HCT116 (cell line): ENCODE data around the gene ZBTB17. TPM values are rescaled to one million over a fixed set of nuclear protein-coding genes. Genes with fewer than 3 reads are reported as not detected.

ENCODE experiments used
- ATAC-seq: fragments of 200-7000 bp; cut with Tn5 transposase; 2 replicates; pipeline ENCODE4 v1.9.1; 2020; ENCODE audit warnings: mild to moderate bottlenecking, moderate library complexity
- BruUV-seq: library from RNA; stranded (reverse); fragments of 400-500 nt; replicated peaks from 2 replicates; lab custom pipeline; 2021; lab: Mats Ljungman, UMichigan
- CTCF ChIA-PET: fragments of 300-600 bp; sonication (Branson Sonifier 250); formaldehyde crosslinking; loops from one replicate; lab custom pipeline; 2021; ENCODE audit warnings: antibody characterized with exemption; lab: Charles Lee
- POLR2A ChIA-PET: fragments of 300-600, 350-600 bp; sonication (Branson Sonifier 250); formaldehyde crosslinking; loops from one replicate; lab custom pipeline; 2021; ENCODE audit warnings: antibody characterized with exemption; lab: Charles Lee
- RAD21 ChIA-PET, 2 experiments: fragments of 300-600 bp; sonication (Branson Sonifier 250); formaldehyde crosslinking; loops; one replicate each; lab custom pipeline; 2023; ENCODE audit warnings: low total read pairs in 2 of 2; ENCODE audit not compliant: uncharacterized antibody in 2 of 2, unreplicated experiment in 2 of 2, low non-redundant PET in 1 of 2; lab: Charles Lee
- DNase-seq: peaks from one replicate; pipeline ENCODE4 v3.0.0-alpha.2; 2010; ENCODE audit warnings: low read depth, low spot score
- H2AFZ ChIP-seq: fragments of 200-600 bp; shearing (Covaris generic), sonication (generic); 2 replicates; pipeline ENCODE4 v1.6.1; 2017; ENCODE audit warnings: low read depth, mixed run types, mixed read lengths, antibody characterized with exemption, low read length; ENCODE audit not compliant: poor library complexity, severe bottlenecking
- H3K27ac ChIP-seq: 2 replicates; pipeline ENCODE4 v1.5.1; 2012; ENCODE audit warnings: low read depth, low read length
- H3K27me3 ChIP-seq: fragments of 200-600 bp; sonication (generic); 2 replicates; pipeline ENCODE4 v1.6.1; 2016; ENCODE audit warnings: mixed run types, low read length, mixed read lengths; ENCODE audit not compliant: insufficient read depth
- H3K36me3 ChIP-seq, 2 experiments: fragments of 200-500 bp in 1 of 2; fragments of 200-600 bp in 1 of 2; sonication (Bioruptor generic) in 1 of 2; sonication (generic) in 1 of 2; 2 replicates each; pipeline versions ENCODE4 v1.5.1 to v1.6.1; 2014 to 2016; ENCODE audit warnings: low read length in 2 of 2, inconsistent platforms in 1 of 2, mixed read lengths in 1 of 2, mixed run types in 1 of 2; ENCODE audit not compliant: insufficient read depth in 2 of 2, control insufficient read depth in 1 of 2
- H3K4me1 ChIP-seq, 2 experiments: fragments of 200-600 bp in 1 of 2; sonication (generic) in 1 of 2; 2 replicates each; pipeline versions ENCODE4 v1.5.1 to v1.6.1; 2012 to 2017; ENCODE audit warnings: low read length in 2 of 2, inconsistent platforms in 1 of 2, mild to moderate bottlenecking in 1 of 2, mixed read lengths in 1 of 2, mixed run types in 1 of 2, moderate library complexity in 1 of 2; ENCODE audit not compliant: insufficient read depth in 2 of 2, control insufficient read depth in 1 of 2
- H3K4me2 ChIP-seq: fragments of 200-600 bp; sonication (generic); 2 replicates; pipeline ENCODE4 v1.6.1; 2017; ENCODE audit warnings: mixed run types, low read length, mixed read lengths
- H3K4me3 ChIP-seq, 2 experiments: fragments of 200-600 bp in 1 of 2; sonication (generic) in 1 of 2; replicated peaks in 1 of 2; 2 replicates each; pipeline ENCODE4 v1.5.1; 2011 to 2016; ENCODE audit warnings: low read length in 2 of 2, control low read depth in 1 of 2, low read depth in 1 of 2, mild to moderate bottlenecking in 1 of 2, mixed read lengths in 1 of 2, mixed run types in 1 of 2
- H3K79me2 ChIP-seq: fragments of 200-600 bp; sonication (generic); 2 replicates; pipeline ENCODE4 v1.6.1; 2017; ENCODE audit warnings: mild to moderate bottlenecking, mixed run types, low read length, moderate library complexity, mixed read lengths; ENCODE audit not compliant: insufficient read depth
- H3K9ac ChIP-seq: fragments of 200-600 bp; sonication (generic); 2 replicates; pipeline ENCODE4 v1.6.1; 2016; ENCODE audit warnings: low read length, mixed read lengths
- H3K9me2 ChIP-seq: fragments of 200-600 bp; sonication (generic), shearing (Covaris generic); 2 replicates; pipeline ENCODE4 v1.6.1; 2017; ENCODE audit warnings: mixed run types, mild to moderate bottlenecking, moderate library complexity; ENCODE audit not compliant: insufficient read depth
- H3K9me3 ChIP-seq, 2 experiments: fragments of 200-500 bp in 1 of 2; fragments of 200-600 bp in 1 of 2; sonication (Bioruptor generic) in 1 of 2; sonication (generic) in 1 of 2; 2 replicates each; pipeline ENCODE4 v1.6.1; 2014 to 2017; ENCODE audit warnings: low read length in 2 of 2, mixed read lengths in 2 of 2, inconsistent platforms in 1 of 2, low read depth in 1 of 2, mild to moderate bottlenecking in 1 of 2, mixed run types in 1 of 2, moderate library complexity in 1 of 2; ENCODE audit not compliant: control insufficient read depth in 1 of 2, insufficient read depth in 1 of 2
- H4K20me1 ChIP-seq: fragments of 200-600 bp; sonication (generic), shearing (Covaris generic); 2 replicates; pipeline ENCODE4 v1.6.1; 2017; ENCODE audit warnings: mixed run types, mild to moderate bottlenecking, moderate library complexity; ENCODE audit not compliant: insufficient read depth
- CBX3 ChIP-seq: IDR thresholded peaks from 2 replicates; pipeline ENCODE4 v1.6.1; 2012; ENCODE audit warnings: low read depth
- EGR1 ChIP-seq: IDR thresholded peaks from 2 replicates; pipeline ENCODE4 v1.6.1; 2012; ENCODE audit warnings: low read depth
- ELF1 ChIP-seq: IDR thresholded peaks from 2 replicates; pipeline ENCODE4 v1.6.1; 2012; ENCODE audit warnings: low read depth, borderline replicate concordance
- EZH2 ChIP-seq: fragments of 200-600 bp; sonication (generic); IDR thresholded peaks from 2 replicates; pipeline ENCODE4 v1.6.1; 2017; ENCODE audit warnings: antibody characterized with exemption, mixed run types
- FOSL1 ChIP-seq: IDR thresholded peaks from 2 replicates; pipeline ENCODE4 v1.6.1; 2012; ENCODE audit warnings: low read depth
- JUND ChIP-seq: IDR thresholded peaks from 2 replicates; pipeline ENCODE4 v1.6.1; 2012
- POLR2AphosphoS5 ChIP-seq: IDR thresholded peaks from 2 replicates; pipeline ENCODE4 v1.6.1; 2011; ENCODE audit warnings: mild to moderate bottlenecking, low read depth, low read length, moderate library complexity
- RAD21 ChIP-seq: IDR thresholded peaks from 2 replicates; pipeline ENCODE4 v1.6.1; 2012; ENCODE audit warnings: low read depth, mild to moderate bottlenecking
- SP1 ChIP-seq: IDR thresholded peaks from 2 replicates; pipeline ENCODE4 v1.6.1; 2012; ENCODE audit warnings: low read depth
- SRF ChIP-seq: IDR thresholded peaks from 2 replicates; pipeline ENCODE4 v1.6.1; 2012; ENCODE audit warnings: low read depth
- TCF7L2 ChIP-seq: IDR thresholded peaks from 2 replicates; pipeline ENCODE4 v1.7.0; 2011; ENCODE audit warnings: borderline replicate concordance, inconsistent platforms; ENCODE audit not compliant: insufficient read depth, insufficient read length; ENCODE audit errors: extremely low read depth
- YY1 ChIP-seq: IDR thresholded peaks from 2 replicates; pipeline ENCODE4 v1.6.1; 2011; ENCODE audit warnings: low read length, low read depth, moderate library complexity, mild to moderate bottlenecking; ENCODE audit not compliant: insufficient replicate concordance; ENCODE audit errors: extremely low read depth
- ZFX ChIP-seq: fragments of 450-650 bp; IDR thresholded peaks from 2 replicates; pipeline ENCODE4 v1.6.1; 2017
- intact Hi-C: fragments of 100-400 bp; cut with micrococcal nuclease; formaldehyde crosslinking; loops from 2 replicates; pipeline ENCODE4 v1.10.0; 2022
- total RNA-seq: library from RNA; stranded (reverse); gene quantifications from one replicate; pipeline ENCODE4 v1.2.1, GENCODE V29; 2021; ENCODE audit not compliant: unreplicated experiment
- TF ChIP-seq, protein P1 (sequence below): IDR thresholded peaks from 2 replicates; pipeline ENCODE4 v1.6.1; 2012
- TF ChIP-seq, protein P2 (sequence below): IDR thresholded peaks from 2 replicates; pipeline ENCODE4 v1.6.1; 2012
- TF ChIP-seq, protein P3 (sequence below), 3 experiments: fragments of 200-600 bp in 1 of 3; sonication (generic) in 1 of 3; IDR thresholded peaks in 2 of 3; conservative IDR thresholded peaks in 1 of 3; 2 replicates each; pipeline ENCODE4 v1.5.1; 2012 to 2017; ENCODE audit warnings: low read depth in 2 of 3, low read length in 2 of 3, antibody characterized with exemption in 1 of 3, borderline replicate concordance in 1 of 3, control low read depth in 1 of 3, mild to moderate bottlenecking in 1 of 3, mixed read lengths in 1 of 3, mixed run types in 1 of 3, moderate library complexity in 1 of 3; ENCODE audit not compliant: insufficient read depth in 1 of 3
- TF ChIP-seq, protein P4 (sequence below): IDR thresholded peaks from 2 replicates; pipeline ENCODE4 v1.6.1; 2012; ENCODE audit warnings: low read depth

Gene ZBTB17
- total RNA-seq, 1 experiment from 2014 or later = 31.6 TPM

DNA sequence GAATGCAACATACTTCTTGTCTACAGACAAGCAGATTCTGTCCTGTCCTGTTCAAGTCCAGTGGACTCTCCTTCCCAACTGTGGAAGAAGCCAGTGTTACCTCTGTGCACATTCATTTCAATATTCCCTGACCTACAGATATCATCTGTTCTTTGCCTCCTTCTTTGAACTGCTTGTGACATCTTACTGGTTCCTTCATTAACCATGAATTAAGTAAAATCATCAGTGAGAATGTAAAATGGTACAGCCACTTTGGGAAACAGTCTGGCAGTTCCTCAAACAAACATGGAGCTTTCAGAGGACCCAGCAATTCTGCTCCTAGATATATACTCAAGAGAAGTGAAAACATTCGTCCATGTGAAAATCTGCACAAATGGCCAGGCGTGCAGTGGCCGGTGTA, 34.9 kb upstream of the ZBTB17 start:
- ChIA-PET RAD21 (no interaction called here), POLR2A (no interaction called here), CTCF (no interaction called here)
- no peak for ATAC-seq
- H3K9me2 ChIP-seq = no peaks in the 10 kb centered on the region
- no peaks in the 10 kb centered on the region for H3K27me3 ChIP-seq
- H3K79me2 ChIP-seq = no peaks in the 10 kb centered on the region
- H3K4me3 ChIP-seq = no peak overlapping the region
- intact Hi-C loops = no loop called here
- H4K20me1 ChIP-seq = no peaks in the 10 kb centered on the region
- no peak for DNase-seq
- H3K27ac ChIP-seq = no peak overlapping the region
- no peak for TF ChIP-seq EZH2
- no peaks in the 10 kb centered on the region for H3K36me3 ChIP-seq
- H3K4me1 ChIP-seq = peaks cover 10 to 29% of the 10 kb centered on the region in 2 experiments
- no peaks in the 10 kb centered on the region for H3K9me3 ChIP-seq
- no TSS peak for BruUV-seq
- no peak overlapping the region for H2AFZ ChIP-seq
- H3K4me2 ChIP-seq = no peak overlapping the region
- H3K9ac ChIP-seq = no peak overlapping the region

DNA sequence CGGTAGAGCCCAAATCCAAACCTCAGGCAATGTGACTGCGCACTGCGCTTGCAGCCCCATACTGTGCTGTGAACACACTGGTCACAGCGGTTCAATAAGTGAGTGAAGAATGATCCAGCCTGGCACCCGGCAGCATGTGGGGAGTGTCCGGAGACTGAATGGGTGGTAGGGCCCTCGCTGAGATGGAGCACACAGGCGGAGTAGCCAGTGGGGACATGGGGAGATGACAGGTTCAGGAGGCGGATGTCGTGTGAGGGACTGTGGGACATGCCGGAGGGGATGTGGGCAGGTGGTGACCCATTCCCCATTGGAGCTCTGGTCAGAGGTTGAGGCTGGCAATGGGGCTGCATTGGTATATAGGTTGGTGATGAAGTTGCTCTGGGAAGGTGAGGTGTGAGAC, 33.8 kb upstream of the ZBTB17 start:
- Histone ChIP-seq H3K9ac (no peak overlapping the region), H3K9me3 (no peaks in the 10 kb centered on the region), H2AFZ (no peak overlapping the region), H3K4me1 (peaks cover 10 to 29% of the 10 kb centered on the region in 2 experiments), H3K79me2 (no peaks in the 10 kb centered on the region), H3K36me3 (no peaks in the 10 kb centered on the region), H4K20me1 (no peaks in the 10 kb centered on the region), H3K27me3 (no peaks in the 10 kb centered on the region), H3K9me2 (no peaks in the 10 kb centered on the region), H3K4me3 (no peak overlapping the region), H3K27ac (no peak overlapping the region), H3K4me2 (no peak overlapping the region)
- CTCF ChIA-PET = interaction anchor here (0.6 to 1.4 kb wide), 3 partner anchors 64 to 194 kb away, joined by 3 to 4 read pairs (median 4); partner anchors contain the start of gene FAM131C
- ATAC-seq (no peak), DNase-seq (no peak)
- intact Hi-C loops = loop anchor here (1.0 to 10.0 kb wide), 3 partner anchors 47 to 175 kb away; partner anchors contain the start of gene FAM131C
- RAD21 ChIA-PET = no interaction called here
- no TSS peak for BruUV-seq
- POLR2A ChIA-PET = no interaction called here
- TF ChIP-seq SRF = no peak
- no peak for TF ChIP-seq SP1
- TF ChIP-seq, protein P1, sequence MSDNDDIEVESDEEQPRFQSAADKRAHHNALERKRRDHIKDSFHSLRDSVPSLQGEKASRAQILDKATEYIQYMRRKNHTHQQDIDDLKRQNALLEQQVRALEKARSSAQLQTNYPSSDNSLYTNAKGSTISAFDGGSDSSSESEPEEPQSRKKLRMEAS = no peak
- no peak for TF ChIP-seq EZH2
- TF ChIP-seq, protein P2, sequence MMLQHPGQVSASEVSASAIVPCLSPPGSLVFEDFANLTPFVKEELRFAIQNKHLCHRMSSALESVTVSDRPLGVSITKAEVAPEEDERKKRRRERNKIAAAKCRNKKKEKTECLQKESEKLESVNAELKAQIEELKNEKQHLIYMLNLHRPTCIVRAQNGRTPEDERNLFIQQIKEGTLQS = no peak
- TF ChIP-seq JUND = no peak
- TF ChIP-seq YY1 = no peak
- TF ChIP-seq, protein P3, sequence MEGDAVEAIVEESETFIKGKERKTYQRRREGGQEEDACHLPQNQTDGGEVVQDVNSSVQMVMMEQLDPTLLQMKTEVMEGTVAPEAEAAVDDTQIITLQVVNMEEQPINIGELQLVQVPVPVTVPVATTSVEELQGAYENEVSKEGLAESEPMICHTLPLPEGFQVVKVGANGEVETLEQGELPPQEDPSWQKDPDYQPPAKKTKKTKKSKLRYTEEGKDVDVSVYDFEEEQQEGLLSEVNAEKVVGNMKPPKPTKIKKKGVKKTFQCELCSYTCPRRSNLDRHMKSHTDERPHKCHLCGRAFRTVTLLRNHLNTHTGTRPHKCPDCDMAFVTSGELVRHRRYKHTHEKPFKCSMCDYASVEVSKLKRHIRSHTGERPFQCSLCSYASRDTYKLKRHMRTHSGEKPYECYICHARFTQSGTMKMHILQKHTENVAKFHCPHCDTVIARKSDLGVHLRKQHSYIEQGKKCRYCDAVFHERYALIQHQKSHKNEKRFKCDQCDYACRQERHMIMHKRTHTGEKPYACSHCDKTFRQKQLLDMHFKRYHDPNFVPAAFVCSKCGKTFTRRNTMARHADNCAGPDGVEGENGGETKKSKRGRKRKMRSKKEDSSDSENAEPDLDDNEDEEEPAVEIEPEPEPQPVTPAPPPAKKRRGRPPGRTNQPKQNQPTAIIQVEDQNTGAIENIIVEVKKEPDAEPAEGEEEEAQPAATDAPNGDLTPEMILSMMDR (IDR thresholded peaks at IDR 0.05 in 2 of 3, conservative IDR thresholded peaks at IDR 0.05 in 1 of 3; ENCODE audit: borderline replicate concordance in 1 of 3, insufficient read depth in 1 of 3, low read depth in 2 of 3, low read length in 2 of 3) = no peak
- TF ChIP-seq POLR2AphosphoS5 = no peak
- TF ChIP-seq TCF7L2 = no peak
- no peak for TF ChIP-seq RAD21
- no peak for TF ChIP-seq FOSL1
- TF ChIP-seq CBX3 = no peak
- TF ChIP-seq, protein P4, sequence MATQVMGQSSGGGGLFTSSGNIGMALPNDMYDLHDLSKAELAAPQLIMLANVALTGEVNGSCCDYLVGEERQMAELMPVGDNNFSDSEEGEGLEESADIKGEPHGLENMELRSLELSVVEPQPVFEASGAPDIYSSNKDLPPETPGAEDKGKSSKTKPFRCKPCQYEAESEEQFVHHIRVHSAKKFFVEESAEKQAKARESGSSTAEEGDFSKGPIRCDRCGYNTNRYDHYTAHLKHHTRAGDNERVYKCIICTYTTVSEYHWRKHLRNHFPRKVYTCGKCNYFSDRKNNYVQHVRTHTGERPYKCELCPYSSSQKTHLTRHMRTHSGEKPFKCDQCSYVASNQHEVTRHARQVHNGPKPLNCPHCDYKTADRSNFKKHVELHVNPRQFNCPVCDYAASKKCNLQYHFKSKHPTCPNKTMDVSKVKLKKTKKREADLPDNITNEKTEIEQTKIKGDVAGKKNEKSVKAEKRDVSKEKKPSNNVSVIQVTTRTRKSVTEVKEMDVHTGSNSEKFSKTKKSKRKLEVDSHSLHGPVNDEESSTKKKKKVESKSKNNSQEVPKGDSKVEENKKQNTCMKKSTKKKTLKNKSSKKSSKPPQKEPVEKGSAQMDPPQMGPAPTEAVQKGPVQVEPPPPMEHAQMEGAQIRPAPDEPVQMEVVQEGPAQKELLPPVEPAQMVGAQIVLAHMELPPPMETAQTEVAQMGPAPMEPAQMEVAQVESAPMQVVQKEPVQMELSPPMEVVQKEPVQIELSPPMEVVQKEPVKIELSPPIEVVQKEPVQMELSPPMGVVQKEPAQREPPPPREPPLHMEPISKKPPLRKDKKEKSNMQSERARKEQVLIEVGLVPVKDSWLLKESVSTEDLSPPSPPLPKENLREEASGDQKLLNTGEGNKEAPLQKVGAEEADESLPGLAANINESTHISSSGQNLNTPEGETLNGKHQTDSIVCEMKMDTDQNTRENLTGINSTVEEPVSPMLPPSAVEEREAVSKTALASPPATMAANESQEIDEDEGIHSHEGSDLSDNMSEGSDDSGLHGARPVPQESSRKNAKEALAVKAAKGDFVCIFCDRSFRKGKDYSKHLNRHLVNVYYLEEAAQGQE = no peak
- no peak for TF ChIP-seq ELF1
- TF ChIP-seq EGR1 = no peak
- no peak for TF ChIP-seq ZFX
